Measurements from ENCODE around the gene LRRC51. TPM values are rescaled to one million over a fixed set of nuclear protein-coding genes. Genes with fewer than 3 reads are reported as not detected.

LRRC51 gene
- total and polyA plus RNA-seq, 2 donors (not counting 1 experiment from before 2014, with no cell fraction given), result 1.4 to 7.7 TPM

- H3K4me3 Mint-ChIP-seq, result peak overlapping the region; percentile 87
- whole genome bisulfite sequencing (ENCODE audit: insufficient coverage), result 0% methylated on average over 7 of the region's 16 CpGs
- H4K20me1 ChIP-seq (ENCODE audit: control insufficient read depth, insufficient read depth, low read length, poor library complexity, severe bottlenecking), result no peaks in the 10 kb centered on the region
- H3K4me1 ChIP-seq (ENCODE audit: control insufficient read depth in 2 of 2, insufficient read depth in 2 of 2, low read length in 2 of 2), result peaks cover 18 to 28% of the 10 kb centered on the region in 2 donors
- no peak for TF ChIP-seq EZH2 (IDR thresholded peaks at IDR 0.05; ENCODE audit: borderline replicate concordance, insufficient read depth, low read depth, low read length, poor library complexity, severe bottlenecking)
- TF ChIP-seq, protein P1, sequence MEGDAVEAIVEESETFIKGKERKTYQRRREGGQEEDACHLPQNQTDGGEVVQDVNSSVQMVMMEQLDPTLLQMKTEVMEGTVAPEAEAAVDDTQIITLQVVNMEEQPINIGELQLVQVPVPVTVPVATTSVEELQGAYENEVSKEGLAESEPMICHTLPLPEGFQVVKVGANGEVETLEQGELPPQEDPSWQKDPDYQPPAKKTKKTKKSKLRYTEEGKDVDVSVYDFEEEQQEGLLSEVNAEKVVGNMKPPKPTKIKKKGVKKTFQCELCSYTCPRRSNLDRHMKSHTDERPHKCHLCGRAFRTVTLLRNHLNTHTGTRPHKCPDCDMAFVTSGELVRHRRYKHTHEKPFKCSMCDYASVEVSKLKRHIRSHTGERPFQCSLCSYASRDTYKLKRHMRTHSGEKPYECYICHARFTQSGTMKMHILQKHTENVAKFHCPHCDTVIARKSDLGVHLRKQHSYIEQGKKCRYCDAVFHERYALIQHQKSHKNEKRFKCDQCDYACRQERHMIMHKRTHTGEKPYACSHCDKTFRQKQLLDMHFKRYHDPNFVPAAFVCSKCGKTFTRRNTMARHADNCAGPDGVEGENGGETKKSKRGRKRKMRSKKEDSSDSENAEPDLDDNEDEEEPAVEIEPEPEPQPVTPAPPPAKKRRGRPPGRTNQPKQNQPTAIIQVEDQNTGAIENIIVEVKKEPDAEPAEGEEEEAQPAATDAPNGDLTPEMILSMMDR (IDR thresholded peaks at IDR 0.05), result no peak
- H3K27me3 ChIP-seq (replicated peaks in 1 of 4; ENCODE audit: control extremely low read depth in 1 of 4, control insufficient read depth in 3 of 4, insufficient read depth in 4 of 4, low read length in 3 of 4), result no peaks in the 10 kb centered on the region
- no peaks in the 10 kb centered on the region for H3K9me3 ChIP-seq (ENCODE audit: control extremely low read depth in 1 of 3, control insufficient read depth in 2 of 3, insufficient read depth in 1 of 3, low read length in 2 of 3)
- H3K36me3 ChIP-seq (replicated peaks in 1 of 2; ENCODE audit: control extremely low read depth in 1 of 2, control insufficient read depth in 1 of 2, extremely low read depth in 1 of 2, insufficient read depth in 2 of 2, low read length in 1 of 2), result no peaks in the 10 kb centered on the region
- DNase-seq, result no peak
- peak overlapping the region; percentile 75 for H3K9ac ChIP-seq (ENCODE audit: low read length)
- H3K27me3 Mint-ChIP-seq, result no peaks in the 10 kb centered on the region
- H3K4me2 ChIP-seq (replicated peaks; ENCODE audit: low read depth, low read length, poor library complexity, severe bottlenecking), result peak overlapping the region; percentile 76
- intact Hi-C loops (cut with micrococcal nuclease), result loop anchor here (1.0 kb wide), 7 partner anchors 11 to 354 kb away; partner anchors contain the start of genes ANAPC15, CLPB, LAMTOR1 and XNDC1N
- no peaks in the 10 kb centered on the region for H3K9me3 Mint-ChIP-seq (ENCODE audit: insufficient read depth)
- peak overlapping the region; percentile 87 for H3K27ac Mint-ChIP-seq
- H3K4me1 Mint-ChIP-seq, result peaks cover 42% of the 10 kb centered on the region
- H3K79me2 ChIP-seq (ENCODE audit: control insufficient read depth, insufficient read depth, low read length), result peaks cover 44% of the 10 kb centered on the region
- H2AFZ ChIP-seq (ENCODE audit: insufficient read depth, low read depth, low read length, poor library complexity, severe bottlenecking), result peak overlapping the region; percentile 86
- H3K27ac ChIP-seq (ENCODE audit: low read length in 2 of 2), result peak overlapping the region; percentile 78 to 90
- H3K4me3 ChIP-seq (ENCODE audit: control extremely low read depth in 1 of 5, extremely low read depth in 1 of 5, insufficient read depth in 1 of 5, low read depth in 2 of 5, low read length in 4 of 5), result peak overlapping the region; percentile 61 to 84 (median 77)
- ChIA-PET POLR2A (interaction anchor here (0.7 to 1.0 kb wide), 2 partner anchors 39 to 540 kb away, joined by 4 to 5 read pairs; no protein-coding TSS in a partner anchor), CTCF (interaction anchor here (0.9 kb wide), 1 partner anchor 18 kb away, joined by 3 read pairs; no protein-coding TSS in a partner anchor)
- ATAC-seq (ENCODE audit: low read depth), result peak; percentile 20
Observed at GRCh38 chr11:72079819-72080325, 778 bp upstream of the LRRC51 start.

GRCh38 chr11:72081184-72081644 is 564 bp downstream of the LRRC51 start:
- peaks cover 34% of the 10 kb centered on the region for H3K79me2 ChIP-seq (ENCODE audit: control insufficient read depth, insufficient read depth, low read length)
- H4K20me1 ChIP-seq (ENCODE audit: control insufficient read depth, insufficient read depth, low read length, poor library complexity, severe bottlenecking), result no peaks in the 10 kb centered on the region
- H3K9ac ChIP-seq (ENCODE audit: low read length), result peak overlapping the region; percentile 75
- peaks cover 39% of the 10 kb centered on the region for H3K4me1 Mint-ChIP-seq
- H3K9me3 Mint-ChIP-seq (ENCODE audit: insufficient read depth), result no peaks in the 10 kb centered on the region
- H3K27ac Mint-ChIP-seq, result peak overlapping the region; percentile 87
- H3K27ac ChIP-seq (ENCODE audit: low read length in 2 of 2), result peak overlapping the region; percentile 78 to 90
- H3K36me3 ChIP-seq (replicated peaks in 1 of 2; ENCODE audit: control extremely low read depth in 1 of 2, control insufficient read depth in 1 of 2, extremely low read depth in 1 of 2, insufficient read depth in 2 of 2, low read length in 1 of 2), result peaks cover 0 to 3% of the 10 kb centered on the region in 2 experiments
- peak overlapping the region; percentile 76 for H3K4me2 ChIP-seq (replicated peaks; ENCODE audit: low read depth, low read length, poor library complexity, severe bottlenecking)
- intact Hi-C loops (cut with micrococcal nuclease), result no loop called here
- CTCF ChIA-PET, result interaction anchor here (1.1 to 2.3 kb wide), 7 partner anchors 9 to 104 kb away, joined by 3 to 28 read pairs (median 5); no protein-coding TSS in a partner anchor
- no peaks in the 10 kb centered on the region for H3K9me3 ChIP-seq (ENCODE audit: control extremely low read depth in 1 of 3, control insufficient read depth in 2 of 3, insufficient read depth in 1 of 3, low read length in 2 of 3)
- DNase-seq (no peak), ATAC-seq (ENCODE audit: low read depth) (no peak)
- peak overlapping the region; percentile 87 for H3K4me3 Mint-ChIP-seq
- H3K27me3 ChIP-seq (replicated peaks in 1 of 4; ENCODE audit: control extremely low read depth in 1 of 4, control insufficient read depth in 3 of 4, insufficient read depth in 4 of 4, low read length in 3 of 4), result no peaks in the 10 kb centered on the region
- H3K27me3 Mint-ChIP-seq, result no peaks in the 10 kb centered on the region
- peak overlapping the region in 4 of 5 experiments; percentile 61 to 84 (median 66) for H3K4me3 ChIP-seq (ENCODE audit: control extremely low read depth in 1 of 5, extremely low read depth in 1 of 5, insufficient read depth in 1 of 5, low read depth in 2 of 5, low read length in 4 of 5)
- H3K4me1 ChIP-seq (ENCODE audit: control insufficient read depth in 2 of 2, insufficient read depth in 2 of 2, low read length in 2 of 2), result peaks cover 15 to 22% of the 10 kb centered on the region in 2 donors
- 83% methylated on average over 14 of the region's 21 CpGs for WGBS (ENCODE audit: insufficient coverage)
- TF ChIP-seq, protein P1 (IDR thresholded peaks at IDR 0.05), result no peak
- TF ChIP-seq EZH2 (IDR thresholded peaks at IDR 0.05; ENCODE audit: borderline replicate concordance, insufficient read depth, low read depth, low read length, poor library complexity, severe bottlenecking), result no peak
- peak overlapping the region; percentile 86 for H2AFZ ChIP-seq (ENCODE audit: insufficient read depth, low read depth, low read length, poor library complexity, severe bottlenecking)
- POLR2A ChIA-PET, result interaction anchor here (1.3 to 1.6 kb wide), 2 partner anchors 41 to 148 kb away, joined by 3 to 6 read pairs; no protein-coding TSS in a partner anchor
